OCI-LY3 (cell line): ENCODE data around the gene ARHGEF17.

ENCODE experiments used
- EZH2phosphoT487 ChIP-seq: fragments of 200-600 bp; shearing (Covaris generic); IDR thresholded peaks from 2 replicates; pipeline ENCODE4 v1.6.1; 2018; ENCODE audit warnings: antibody characterized with exemption, mixed run types, low read depth
- TF ChIP-seq, protein P1 (sequence below): fragments of 200-600, 300-600 bp; sonication (generic); IDR thresholded peaks from 2 replicates; pipeline ENCODE4 v1.5.1; 2014; ENCODE audit warnings: antibody characterized with exemption, low read length, low read depth

GRCh38 chr11:73334384-73335203 lies 26.5 kb downstream of the ARHGEF17 start:
- TF ChIP-seq, protein P1, sequence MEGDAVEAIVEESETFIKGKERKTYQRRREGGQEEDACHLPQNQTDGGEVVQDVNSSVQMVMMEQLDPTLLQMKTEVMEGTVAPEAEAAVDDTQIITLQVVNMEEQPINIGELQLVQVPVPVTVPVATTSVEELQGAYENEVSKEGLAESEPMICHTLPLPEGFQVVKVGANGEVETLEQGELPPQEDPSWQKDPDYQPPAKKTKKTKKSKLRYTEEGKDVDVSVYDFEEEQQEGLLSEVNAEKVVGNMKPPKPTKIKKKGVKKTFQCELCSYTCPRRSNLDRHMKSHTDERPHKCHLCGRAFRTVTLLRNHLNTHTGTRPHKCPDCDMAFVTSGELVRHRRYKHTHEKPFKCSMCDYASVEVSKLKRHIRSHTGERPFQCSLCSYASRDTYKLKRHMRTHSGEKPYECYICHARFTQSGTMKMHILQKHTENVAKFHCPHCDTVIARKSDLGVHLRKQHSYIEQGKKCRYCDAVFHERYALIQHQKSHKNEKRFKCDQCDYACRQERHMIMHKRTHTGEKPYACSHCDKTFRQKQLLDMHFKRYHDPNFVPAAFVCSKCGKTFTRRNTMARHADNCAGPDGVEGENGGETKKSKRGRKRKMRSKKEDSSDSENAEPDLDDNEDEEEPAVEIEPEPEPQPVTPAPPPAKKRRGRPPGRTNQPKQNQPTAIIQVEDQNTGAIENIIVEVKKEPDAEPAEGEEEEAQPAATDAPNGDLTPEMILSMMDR = no peak; the same call in 1 of the 2 replicates
- no peak for TF ChIP-seq EZH2phosphoT487
